SK-N-SH treated with all-trans-retinoic acid at 6 μM for 48 hours (cell line): Measurements from ENCODE around the gene CITED1.

ENCODE experiments used
- ATAC-seq: fragments of 200-7000 bp; cut with Tn5 transposase; 3 replicates; pipeline ENCODE4 v1.9.1; 2020; ENCODE audit warnings: mild to moderate bottlenecking, moderate library complexity
- ARNTL ChIP-seq: fragments of 450-650 bp; formaldehyde crosslinking; IDR thresholded peaks from 2 replicates; pipeline ENCODE4 v1.5.0; 2020; ENCODE audit warnings: low read depth, mild to moderate bottlenecking, moderate library complexity, borderline replicate concordance
- BACH2 ChIP-seq: fragments of 250-450 bp; sonication (Bioruptor Pico); IDR thresholded peaks from 2 replicates; pipeline ENCODE4 v1.9.0; 2021; ENCODE audit warnings: mild to moderate bottlenecking, borderline replicate concordance
- CSDC2 ChIP-seq: fragments of 250-450 bp; sonication (Bioruptor Pico); IDR thresholded peaks from 2 replicates; pipeline ENCODE4 v1.5.0; 2020; ENCODE audit warnings: mild to moderate bottlenecking, moderate library complexity
- GLIS3 ChIP-seq: fragments of 250-450 bp; sonication (Bioruptor Pico); IDR thresholded peaks from 2 replicates; pipeline ENCODE4 v1.5.0; 2020; ENCODE audit warnings: mild to moderate bottlenecking, moderate library complexity
- OSR1 ChIP-seq: fragments of 250-450 bp; sonication (Bioruptor Pico); IDR thresholded peaks from 2 replicates; pipeline ENCODE4 v1.8.0; 2022; ENCODE audit warnings: moderate library complexity, mild to moderate bottlenecking, inconsistent platforms
- RARB ChIP-seq: fragments of 250-450 bp; sonication (Bioruptor Pico); IDR thresholded peaks from 2 replicates; pipeline ENCODE4 v1.8.0; 2021; ENCODE audit warnings: mild to moderate bottlenecking, moderate library complexity
- SNAI2 ChIP-seq: fragments of 250-450 bp; sonication (Bioruptor Pico); IDR thresholded peaks from 2 replicates; pipeline ENCODE4 v1.5.0; 2020; ENCODE audit warnings: mild to moderate bottlenecking, moderate library complexity
- TCF4 ChIP-seq: fragments of 250-450 bp; sonication (Bioruptor Pico); IDR thresholded peaks from 2 replicates; pipeline ENCODE4 v1.8.0; 2021; ENCODE audit warnings: mild to moderate bottlenecking, moderate library complexity, borderline replicate concordance
- TOX ChIP-seq: fragments of 250-450 bp; sonication (Bioruptor Pico); IDR thresholded peaks from 2 replicates; pipeline ENCODE4 v1.8.0; 2021; ENCODE audit warnings: mild to moderate bottlenecking, moderate library complexity, borderline replicate concordance
- ZFP3 ChIP-seq: fragments of 250-450 bp; sonication (Bioruptor Pico); IDR thresholded peaks from 2 replicates; pipeline ENCODE4 v1.5.0; 2020; ENCODE audit warnings: mild to moderate bottlenecking, moderate library complexity
- ZFP30 ChIP-seq: fragments of 450-650 bp; formaldehyde crosslinking; IDR thresholded peaks from 2 replicates; pipeline ENCODE4 v1.5.0; 2022; ENCODE audit warnings: mild to moderate bottlenecking, moderate library complexity
- ZNF565 ChIP-seq: fragments of 450-650 bp; formaldehyde crosslinking; conservative IDR thresholded peaks from 2 replicates; pipeline ENCODE4 v1.5.0; 2020; ENCODE audit warnings: low read depth, mild to moderate bottlenecking, moderate library complexity
- ZNF70 ChIP-seq: fragments of 450-650 bp; formaldehyde crosslinking; IDR thresholded peaks from 2 replicates; pipeline ENCODE4 v1.5.0; 2020; ENCODE audit warnings: mild to moderate bottlenecking, moderate library complexity
- ZNF8 ChIP-seq: fragments of 450-650 bp; formaldehyde crosslinking; IDR thresholded peaks from 2 replicates; pipeline ENCODE4 v1.5.0; 2020; ENCODE audit warnings: mild to moderate bottlenecking, moderate library complexity
- TF ChIP-seq, protein P1 (sequence below): fragments of 250-450 bp; sonication (Bioruptor Pico); IDR thresholded peaks from 2 replicates; pipeline ENCODE4 v1.8.0; 2021; ENCODE audit warnings: low read depth, mild to moderate bottlenecking, moderate library complexity, borderline replicate concordance
- TF ChIP-seq, protein P2 (sequence below): fragments of 250-450 bp; sonication (Bioruptor Pico); IDR thresholded peaks from 2 replicates; pipeline ENCODE4 v1.5.1; 2020; ENCODE audit warnings: low read depth, mild to moderate bottlenecking, moderate library complexity
- TF ChIP-seq, protein P3 (sequence below): fragments of 250-450 bp; sonication (Bioruptor Pico); IDR thresholded peaks from 2 replicates; pipeline ENCODE4 v1.5.1; 2021; ENCODE audit warnings: mild to moderate bottlenecking, moderate library complexity

CITED1 gene

DNA sequence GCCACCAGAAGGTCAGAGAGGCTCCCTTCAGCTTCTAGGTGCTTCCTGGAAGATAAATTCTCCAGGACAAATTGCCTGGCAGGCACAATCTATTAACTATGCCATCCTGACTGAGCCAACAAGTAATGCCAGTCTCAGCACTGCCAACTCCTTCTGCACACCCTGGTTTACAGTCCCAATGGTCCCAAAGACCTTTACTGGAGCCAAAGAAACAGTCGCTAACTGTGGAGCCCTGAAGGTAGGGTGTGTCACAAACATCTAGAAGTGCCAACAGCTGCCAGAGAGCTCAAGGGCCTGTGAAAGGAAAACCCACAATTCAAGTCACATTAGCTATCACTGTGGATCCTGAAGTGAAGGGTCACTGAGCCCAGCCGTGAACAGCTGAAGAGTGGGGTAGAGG, 34.9 kb upstream of the CITED1 start:
- ATAC-seq, result no peak
- TF ChIP-seq, protein P1, sequence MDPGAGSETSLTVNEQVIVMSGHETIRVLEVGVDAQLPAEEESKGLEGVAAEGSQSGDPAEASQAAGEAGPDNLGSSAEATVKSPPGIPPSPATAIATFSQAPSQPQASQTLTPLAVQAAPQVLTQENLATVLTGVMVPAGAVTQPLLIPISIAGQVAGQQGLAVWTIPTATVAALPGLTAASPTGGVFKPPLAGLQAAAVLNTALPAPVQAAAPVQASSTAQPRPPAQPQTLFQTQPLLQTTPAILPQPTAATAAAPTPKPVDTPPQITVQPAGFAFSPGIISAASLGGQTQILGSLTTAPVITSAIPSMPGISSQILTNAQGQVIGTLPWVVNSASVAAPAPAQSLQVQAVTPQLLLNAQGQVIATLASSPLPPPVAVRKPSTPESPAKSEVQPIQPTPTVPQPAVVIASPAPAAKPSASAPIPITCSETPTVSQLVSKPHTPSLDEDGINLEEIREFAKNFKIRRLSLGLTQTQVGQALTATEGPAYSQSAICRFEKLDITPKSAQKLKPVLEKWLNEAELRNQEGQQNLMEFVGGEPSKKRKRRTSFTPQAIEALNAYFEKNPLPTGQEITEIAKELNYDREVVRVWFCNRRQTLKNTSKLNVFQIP (CRISPR knock-in tag), result no peak

DNA sequence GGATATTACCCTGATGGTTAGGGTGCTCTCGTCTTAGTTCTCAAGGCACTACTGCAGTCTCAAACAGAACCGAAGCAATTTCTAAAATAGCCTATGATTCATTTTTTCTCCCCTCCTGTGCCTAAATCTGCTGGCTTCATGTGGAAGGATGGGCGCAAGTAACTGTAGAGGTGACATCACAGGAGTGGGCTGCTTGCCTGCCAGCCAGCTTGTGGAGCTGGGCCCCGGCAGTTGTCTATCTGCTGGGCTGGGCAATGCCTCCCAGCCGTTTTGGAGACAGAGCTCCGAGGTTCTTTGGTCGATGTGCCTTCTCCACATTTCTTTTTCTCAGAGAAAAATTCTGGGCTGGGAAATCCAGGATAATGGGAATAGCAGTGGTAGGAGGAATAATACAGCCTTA, 34.3 kb upstream of the CITED1 start:
- ATAC-seq, result no peak
- TF ChIP-seq ZNF565 (CRISPR knock-in tag) (no peak), TOX (CRISPR knock-in tag) (no peak), BACH2 (no peak), GLIS3 (CRISPR knock-in tag) (no peak), ZNF8 (CRISPR knock-in tag) (no peak), ZNF70 (CRISPR knock-in tag) (no peak), CSDC2 (CRISPR knock-in tag) (no peak), ARNTL (CRISPR knock-in tag) (no peak), OSR1 (CRISPR knock-in tag) (no peak)
- TF ChIP-seq, protein P1 (CRISPR knock-in tag), result no peak
- TF ChIP-seq, protein P2, sequence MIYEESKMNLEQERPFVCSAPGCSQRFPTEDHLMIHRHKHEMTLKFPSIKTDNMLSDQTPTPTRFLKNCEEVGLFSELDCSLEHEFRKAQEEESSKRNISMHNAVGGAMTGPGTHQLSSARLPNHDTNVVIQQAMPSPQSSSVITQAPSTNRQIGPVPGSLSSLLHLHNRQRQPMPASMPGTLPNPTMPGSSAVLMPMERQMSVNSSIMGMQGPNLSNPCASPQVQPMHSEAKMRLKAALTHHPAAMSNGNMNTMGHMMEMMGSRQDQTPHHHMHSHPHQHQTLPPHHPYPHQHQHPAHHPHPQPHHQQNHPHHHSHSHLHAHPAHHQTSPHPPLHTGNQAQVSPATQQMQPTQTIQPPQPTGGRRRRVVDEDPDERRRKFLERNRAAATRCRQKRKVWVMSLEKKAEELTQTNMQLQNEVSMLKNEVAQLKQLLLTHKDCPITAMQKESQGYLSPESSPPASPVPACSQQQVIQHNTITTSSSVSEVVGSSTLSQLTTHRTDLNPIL (CRISPR knock-in tag), result no peak
- TF ChIP-seq, protein P3, sequence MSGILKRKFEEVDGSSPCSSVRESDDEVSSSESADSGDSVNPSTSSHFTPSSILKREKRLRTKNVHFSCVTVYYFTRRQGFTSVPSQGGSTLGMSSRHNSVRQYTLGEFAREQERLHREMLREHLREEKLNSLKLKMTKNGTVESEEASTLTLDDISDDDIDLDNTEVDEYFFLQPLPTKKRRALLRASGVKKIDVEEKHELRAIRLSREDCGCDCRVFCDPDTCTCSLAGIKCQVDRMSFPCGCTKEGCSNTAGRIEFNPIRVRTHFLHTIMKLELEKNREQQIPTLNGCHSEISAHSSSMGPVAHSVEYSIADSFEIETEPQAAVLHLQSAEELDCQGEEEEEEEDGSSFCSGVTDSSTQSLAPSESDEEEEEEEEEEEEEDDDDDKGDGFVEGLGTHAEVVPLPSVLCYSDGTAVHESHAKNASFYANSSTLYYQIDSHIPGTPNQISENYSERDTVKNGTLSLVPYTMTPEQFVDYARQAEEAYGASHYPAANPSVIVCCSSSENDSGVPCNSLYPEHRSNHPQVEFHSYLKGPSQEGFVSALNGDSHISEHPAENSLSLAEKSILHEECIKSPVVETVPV (CRISPR knock-in tag), result no peak

DNA sequence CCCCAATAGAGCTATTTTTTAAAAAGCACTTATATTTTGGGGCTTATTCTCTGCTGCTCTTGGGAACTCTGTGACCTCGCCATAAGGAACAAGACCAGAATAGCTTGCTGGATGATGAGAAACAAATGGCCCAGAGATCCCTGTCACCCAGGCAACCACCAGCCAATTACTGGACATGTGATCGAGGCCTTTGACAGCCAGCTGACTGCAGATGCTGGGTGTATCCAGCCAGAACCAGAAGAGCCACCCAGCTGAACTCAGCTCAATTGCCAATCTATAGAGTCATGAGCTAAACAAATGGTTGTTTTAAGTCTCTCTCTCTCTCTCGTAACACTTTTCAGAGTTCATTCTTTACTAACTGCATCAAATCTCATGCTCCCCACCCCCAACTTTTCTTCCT, 24.4 kb upstream of the CITED1 start:
- no peak; the same call in 2 of the 3 replicates for ATAC-seq
- TF ChIP-seq, protein P1 (CRISPR knock-in tag), result no peak
- TF ChIP-seq TCF4 (CRISPR knock-in tag), result no peak
- TF ChIP-seq ZFP3 (CRISPR knock-in tag), result no peak
- no peak for TF ChIP-seq ZNF70 (CRISPR knock-in tag)
- TF ChIP-seq ZFP30 (CRISPR knock-in tag), result no peak
- no peak for TF ChIP-seq BACH2
- TF ChIP-seq RARB (CRISPR knock-in tag), result no peak
- TF ChIP-seq ARNTL (CRISPR knock-in tag), result no peak
- TF ChIP-seq, protein P2 (CRISPR knock-in tag), result no peak
- TF ChIP-seq, protein P3 (CRISPR knock-in tag), result no peak
- TF ChIP-seq SNAI2 (CRISPR knock-in tag), result no peak
